ENCODE measurements around the gene VEGFA. TPM values are rescaled to one million over a fixed set of nuclear protein-coding genes. Genes with fewer than 3 reads are reported as not detected.

The VEGFA gene
- total and polyA plus RNA-seq, 2 of the 8 experiments (the other 6 are each of a cell fraction or from before 2014, with no cell fraction given), result 42.2 to 58.5 TPM

DNA sequence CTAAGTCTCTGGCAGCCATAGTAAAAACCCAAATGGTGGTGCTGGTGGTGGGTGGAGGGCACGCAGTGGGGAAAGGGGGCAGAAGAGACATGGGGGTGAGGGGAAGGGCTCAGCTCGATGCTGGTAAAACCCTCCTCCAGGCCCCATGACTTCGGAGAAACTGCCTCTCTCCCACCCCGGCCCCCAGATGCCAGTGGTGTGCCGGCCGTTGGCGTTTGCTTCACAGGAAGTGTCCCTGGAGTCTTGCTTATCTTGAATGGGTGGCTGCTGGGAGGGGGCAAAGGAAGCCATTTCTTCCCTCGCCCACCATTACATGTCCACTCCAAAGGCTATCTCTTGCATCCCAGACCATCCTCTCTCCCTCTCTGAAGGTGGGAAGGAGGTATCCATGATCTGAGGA, 25.4 kb downstream of the VEGFA start:
- Histone ChIP-seq H2AFZ (ENCODE audit: low read length) (no peak overlapping the region), H3K36me3 (ENCODE audit: control insufficient read depth in 2 of 4, insufficient read depth in 4 of 4, low read length in 3 of 4) (no peaks in the 10 kb centered on the region), H3K14ac (ENCODE audit: insufficient read length) (no peak overlapping the region), H2BK12ac (ENCODE audit: low read depth, low read length) (no peak overlapping the region), H4K5ac (ENCODE audit: insufficient read length, low read depth, low read length) (no peak overlapping the region), H4K91ac (replicated peaks; ENCODE audit: insufficient read length, low read length) (no peak overlapping the region), H3K56ac (replicated peaks; ENCODE audit: insufficient read length, low read depth, low read length) (no peak overlapping the region), H3K4me3 (ENCODE audit: extremely low read depth in 1 of 4, insufficient read depth in 2 of 4, low read depth in 3 of 4, low read length in 4 of 4) (no peak overlapping the region), H4K20me1 (replicated peaks in 1 of 2; ENCODE audit: control insufficient read depth in 1 of 2, insufficient read depth in 2 of 2, low read length in 2 of 2) (no peaks in the 10 kb centered on the region), H2BK15ac (ENCODE audit: low read length) (no peak overlapping the region), H3K27me3 (replicated peaks in 1 of 4; ENCODE audit: control insufficient read depth in 3 of 4, extremely low read depth in 1 of 4, insufficient read depth in 3 of 4, low read length in 3 of 4) (no peaks in the 10 kb centered on the region), H3K9me3 (ENCODE audit: insufficient read depth in 2 of 2, low read depth in 1 of 2, low read length in 1 of 2) (no peaks in the 10 kb centered on the region), H2BK120ac (replicated peaks; ENCODE audit: low read depth, low read length) (no peak overlapping the region), H3K79me2 (ENCODE audit: control insufficient read depth in 1 of 2, insufficient read depth in 2 of 2, low read length in 2 of 2) (no peaks in the 10 kb centered on the region), H3K4me1 (replicated peaks in 1 of 4; ENCODE audit: control insufficient read depth in 3 of 4, insufficient read depth in 4 of 4, low read length in 3 of 4) (no peaks in the 10 kb centered on the region), H4K8ac (ENCODE audit: extremely low read depth, insufficient read depth, low read length) (no peak overlapping the region), H2BK20ac (ENCODE audit: low read length) (no peak overlapping the region), H2BK5ac (ENCODE audit: low read depth, low read length) (no peak overlapping the region), H3K23me2 (ENCODE audit: low read depth, low read length) (peaks cover 2% of the 10 kb centered on the region; the same call in 1 of the 2 replicates), H3K23ac (ENCODE audit: insufficient read length) (no peak overlapping the region), H3K79me1 (ENCODE audit: low read depth, low read length) (no peaks in the 10 kb centered on the region), H3K4ac (replicated peaks; ENCODE audit: insufficient read length, low read depth, low read length) (no peak overlapping the region), H3K18ac (ENCODE audit: extremely low read depth, low read length) (no peak overlapping the region), H3K4me2 (ENCODE audit: insufficient read depth in 1 of 2, low read depth in 2 of 2, low read length in 2 of 2) (no peak overlapping the region), H2AK5ac (ENCODE audit: low read depth, low read length) (no peak overlapping the region), H3K9ac (replicated peaks in 1 of 4; ENCODE audit: extremely low read depth in 1 of 4, low read depth in 3 of 4, low read length in 3 of 4) (no peak overlapping the region), H3K27ac (ENCODE audit: low read depth, low read length) (no peak overlapping the region)
- no peak for TF ChIP-seq ATF3 (IDR thresholded peaks at IDR 0.05; ENCODE audit: insufficient read depth, low read depth, low read length)
- TF ChIP-seq YY1 (IDR thresholded peaks at IDR 0.05; ENCODE audit: low read depth, low read length), result no peak
- TF ChIP-seq RAD21 (IDR thresholded peaks at IDR 0.05 in 1 of 2, conservative IDR thresholded peaks at IDR 0.05 in 1 of 2; ENCODE audit: low read depth in 2 of 2, low read length in 2 of 2), result no peak
- TF ChIP-seq POLR2AphosphoS5 (IDR thresholded peaks at IDR 0.05; ENCODE audit: low read depth, low read length), result no peak
- TF ChIP-seq FOSL1 (IDR thresholded peaks at IDR 0.05; ENCODE audit: insufficient read depth, low read depth, low read length), result no peak
- 92% methylated on average over 6 of the region's 8 CpGs; no CpG with 5 or more reads in 1 of the 2 experiments for WGBS, 2 experiments (ENCODE audit: extremely low coverage in 1 of 2, insufficient coverage in 1 of 2, insufficient read length in 1 of 2, insufficient replicate concordance in 2 of 2, low coverage in 1 of 2, low lambda C conversion rate in 2 of 2, missing lambda C conversion rate in 1 of 2)
- POLR2A ChIA-PET (ENCODE audit: partially characterized antibody), result interaction anchor here (1.5 to 1.7 kb wide), 2 partner anchors 13 to 21 kb away, joined by 4 read pairs; no protein-coding TSS in a partner anchor
- FAIRE-seq (no peak), DNase-seq (ENCODE audit: low read depth in 1 of 2, low spot score in 2 of 2) (no peak)
- CTCF ChIA-PET (ENCODE audit: partially characterized antibody), result interaction anchor here (1.3 to 9.9 kb wide), 3 partner anchors 20 to 215 kb away, joined by 3 to 73 read pairs (median 9); no protein-coding TSS in a partner anchor
